ENCODE measurements around the gene THSD7A. TPM values are rescaled to one million over a fixed set of nuclear protein-coding genes. Genes with fewer than 3 reads are reported as not detected.

The THSD7A gene
- total and polyA plus RNA-seq, 10 of the 15 experiments (the other 5 are each of a cell fraction or from before 2014, with no cell fraction given): 0.03 to 0.09 (median 0.03) TPM; not detected in 7

DNA sequence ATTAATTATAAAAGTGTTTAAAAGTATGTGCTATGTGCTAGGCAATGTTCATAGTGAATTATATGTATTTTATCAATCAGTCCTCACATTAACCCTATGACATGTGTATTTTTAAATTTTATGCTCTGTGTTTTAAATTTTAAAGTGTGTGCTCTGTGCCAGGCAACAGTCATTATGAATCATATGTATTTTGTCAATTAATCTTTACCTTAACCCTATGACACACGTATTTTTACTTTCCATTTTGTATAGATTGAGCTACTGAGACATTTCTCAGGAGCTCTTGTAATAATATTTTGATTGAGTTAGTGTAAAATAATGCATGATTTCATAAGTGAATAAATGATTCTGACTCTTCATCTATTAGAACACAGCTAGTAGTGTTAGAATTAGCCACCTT lies 117.8 kb downstream of the THSD7A start:
- Histone ChIP-seq H3K9ac (ENCODE audit: control insufficient read depth, insufficient read depth, low read length) (no peak overlapping the region), H3K4me2 (ENCODE audit: control insufficient read depth, insufficient read depth) (no peak overlapping the region), H3K27me3 (replicated peaks in 1 of 2; ENCODE audit: control insufficient read depth in 2 of 2, insufficient read depth in 2 of 2, low read length in 1 of 2) (no peaks in the 10 kb centered on the region), H3K9me3 (replicated peaks; ENCODE audit: control insufficient read depth, insufficient read depth, low read length) (no peaks in the 10 kb centered on the region), H3K4me3 (no peak overlapping the region), H4K20me1 (ENCODE audit: control insufficient read depth, insufficient read depth) (no peaks in the 10 kb centered on the region), H3K27ac (ENCODE audit: control insufficient read depth, insufficient read depth) (no peak overlapping the region), H2AFZ (ENCODE audit: control insufficient read depth, low read depth, low read length) (no peak overlapping the region), H3K79me2 (ENCODE audit: control insufficient read depth, insufficient read depth, low read length) (no peaks in the 10 kb centered on the region), H3K4me1 (ENCODE audit: control insufficient read depth, insufficient read depth, low read length) (no peaks in the 10 kb centered on the region), H3K36me3 (ENCODE audit: control insufficient read depth in 2 of 2, insufficient read depth in 2 of 2, low read length in 1 of 2) (no peaks in the 10 kb centered on the region)
- no TSS peak for BruUV-seq (replicated peaks)
- TF ChIP-seq, protein P1, sequence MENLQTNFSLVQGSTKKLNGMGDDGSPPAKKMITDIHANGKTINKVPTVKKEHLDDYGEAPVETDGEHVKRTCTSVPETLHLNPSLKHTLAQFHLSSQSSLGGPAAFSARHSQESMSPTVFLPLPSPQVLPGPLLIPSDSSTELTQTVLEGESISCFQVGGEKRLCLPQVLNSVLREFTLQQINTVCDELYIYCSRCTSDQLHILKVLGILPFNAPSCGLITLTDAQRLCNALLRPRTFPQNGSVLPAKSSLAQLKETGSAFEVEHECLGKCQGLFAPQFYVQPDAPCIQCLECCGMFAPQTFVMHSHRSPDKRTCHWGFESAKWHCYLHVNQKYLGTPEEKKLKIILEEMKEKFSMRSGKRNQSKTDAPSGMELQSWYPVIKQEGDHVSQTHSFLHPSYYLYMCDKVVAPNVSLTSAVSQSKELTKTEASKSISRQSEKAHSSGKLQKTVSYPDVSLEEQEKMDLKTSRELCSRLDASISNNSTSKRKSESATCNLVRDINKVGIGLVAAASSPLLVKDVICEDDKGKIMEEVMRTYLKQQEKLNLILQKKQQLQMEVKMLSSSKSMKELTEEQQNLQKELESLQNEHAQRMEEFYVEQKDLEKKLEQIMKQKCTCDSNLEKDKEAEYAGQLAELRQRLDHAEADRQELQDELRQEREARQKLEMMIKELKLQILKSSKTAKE (IDR thresholded peaks at IDR 0.05; ENCODE audit: low read depth, poor library complexity, severe bottlenecking): no peak
- no peak for TF ChIP-seq SUZ12 (IDR thresholded peaks at IDR 0.05; ENCODE audit: unreplicated experiment)
- no peak for TF ChIP-seq POLR2AphosphoS2 (IDR thresholded peaks at IDR 0.05; ENCODE audit: low read depth, low read length)
- no peak for TF ChIP-seq ZNF622 (IDR thresholded peaks at IDR 0.05)
- TF ChIP-seq RB1 (IDR thresholded peaks at IDR 0.05; ENCODE audit: borderline replicate concordance): no peak
- ATAC-seq (no peak), FAIRE-seq (no peak), DNase-seq (ENCODE audit: low read depth, low spot score) (no peak)
- ChIA-PET POLR2A (no interaction called here), CTCF (no interaction called here), RAD21 (ENCODE audit: unreplicated experiment) (no interaction called here), SMC1A (ENCODE audit: uncharacterized antibody, unreplicated experiment) (no interaction called here)
- intact Hi-C loops (cut with micrococcal nuclease; ENCODE audit: unreplicated experiment) (no loop called here), in situ Hi-C loops (cut with MboI) (no loop called here)
- WGBS (ENCODE audit: insufficient coverage, insufficient replicate concordance, low lambda C conversion rate, missing lambda C conversion rate): 0% methylated on average over 1 of the region's 1 CpG

- ChIA-PET RAD21 (ENCODE audit: unreplicated experiment) (no interaction called here), CTCF (no interaction called here), SMC1A (ENCODE audit: uncharacterized antibody, unreplicated experiment) (no interaction called here), POLR2A (no interaction called here)
- Histone ChIP-seq H4K20me1 (ENCODE audit: control insufficient read depth, insufficient read depth) (no peaks in the 10 kb centered on the region), H3K4me1 (ENCODE audit: control insufficient read depth, insufficient read depth, low read length) (no peaks in the 10 kb centered on the region), H3K27me3 (replicated peaks in 1 of 2; ENCODE audit: control insufficient read depth in 2 of 2, insufficient read depth in 2 of 2, low read length in 1 of 2) (no peaks in the 10 kb centered on the region), H3K4me2 (ENCODE audit: control insufficient read depth, insufficient read depth) (no peak overlapping the region), H3K9ac (ENCODE audit: control insufficient read depth, insufficient read depth, low read length) (no peak overlapping the region), H3K27ac (ENCODE audit: control insufficient read depth, insufficient read depth) (no peak overlapping the region), H3K36me3 (ENCODE audit: control insufficient read depth in 2 of 2, insufficient read depth in 2 of 2, low read length in 1 of 2) (no peaks in the 10 kb centered on the region), H3K4me3 (no peak overlapping the region), H3K9me3 (replicated peaks; ENCODE audit: control insufficient read depth, insufficient read depth, low read length) (no peaks in the 10 kb centered on the region), H3K79me2 (ENCODE audit: control insufficient read depth, insufficient read depth, low read length) (no peaks in the 10 kb centered on the region), H2AFZ (ENCODE audit: control insufficient read depth, low read depth, low read length) (no peak overlapping the region)
- no TSS peak for BruUV-seq (replicated peaks)
- in situ Hi-C loops (cut with MboI): no loop called here
- FAIRE-seq: no peak
- ATAC-seq: no peak
- intact Hi-C loops (cut with micrococcal nuclease; ENCODE audit: unreplicated experiment): no loop called here
- no peak for DNase-seq (ENCODE audit: low read depth, low spot score)
- 10% methylated on average over 3 of the region's 3 CpGs for WGBS (ENCODE audit: insufficient coverage, insufficient replicate concordance, low lambda C conversion rate, missing lambda C conversion rate)
- TF ChIP-seq MEF2B (IDR thresholded peaks at IDR 0.05; ENCODE audit: partially characterized antibody, poor library complexity, severe bottlenecking) (no peak), CHD2 (IDR thresholded peaks at IDR 0.05; ENCODE audit: borderline replicate concordance, low read depth, low read length) (no peak), BHLHE40 (IDR thresholded peaks at IDR 0.05; ENCODE audit: borderline replicate concordance in 1 of 2, low read depth in 2 of 2, low read length in 1 of 2) (no peak), STAT3 (IDR thresholded peaks at IDR 0.05; ENCODE audit: low read depth, low read length) (no peak), TCF3 (IDR thresholded peaks at IDR 0.05; ENCODE audit: borderline replicate concordance, insufficient read depth, low read depth, low read length) (no peak), MYB (IDR thresholded peaks at IDR 0.05; ENCODE audit: borderline replicate concordance, low read depth, low read length) (no peak), HDGF (IDR thresholded peaks at IDR 0.05) (no peak), ETV6 (conservative IDR thresholded peaks at IDR 0.05 in 1 of 2, IDR thresholded peaks at IDR 0.05 in 1 of 2; ENCODE audit: borderline replicate concordance in 1 of 2, low read depth in 1 of 2) (no peak)
- TF ChIP-seq, protein P2, sequence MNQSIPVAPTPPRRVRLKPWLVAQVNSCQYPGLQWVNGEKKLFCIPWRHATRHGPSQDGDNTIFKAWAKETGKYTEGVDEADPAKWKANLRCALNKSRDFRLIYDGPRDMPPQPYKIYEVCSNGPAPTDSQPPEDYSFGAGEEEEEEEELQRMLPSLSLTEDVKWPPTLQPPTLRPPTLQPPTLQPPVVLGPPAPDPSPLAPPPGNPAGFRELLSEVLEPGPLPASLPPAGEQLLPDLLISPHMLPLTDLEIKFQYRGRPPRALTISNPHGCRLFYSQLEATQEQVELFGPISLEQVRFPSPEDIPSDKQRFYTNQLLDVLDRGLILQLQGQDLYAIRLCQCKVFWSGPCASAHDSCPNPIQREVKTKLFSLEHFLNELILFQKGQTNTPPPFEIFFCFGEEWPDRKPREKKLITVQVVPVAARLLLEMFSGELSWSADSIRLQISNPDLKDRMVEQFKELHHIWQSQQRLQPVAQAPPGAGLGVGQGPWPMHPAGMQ (IDR thresholded peaks at IDR 0.05; ENCODE audit: borderline replicate concordance): no peak
These were observed 118.6 kb downstream of the THSD7A start for GRCh38 chr7:11713352-11713751.
